ENCODE results near the gene TCEAL4. TPM values are rescaled to one million over a fixed set of nuclear protein-coding genes. Genes with fewer than 3 reads are reported as not detected.

TCEAL4 gene
- total RNA-seq = 41.6 and 56.7 TPM in 2 replicates

DNA sequence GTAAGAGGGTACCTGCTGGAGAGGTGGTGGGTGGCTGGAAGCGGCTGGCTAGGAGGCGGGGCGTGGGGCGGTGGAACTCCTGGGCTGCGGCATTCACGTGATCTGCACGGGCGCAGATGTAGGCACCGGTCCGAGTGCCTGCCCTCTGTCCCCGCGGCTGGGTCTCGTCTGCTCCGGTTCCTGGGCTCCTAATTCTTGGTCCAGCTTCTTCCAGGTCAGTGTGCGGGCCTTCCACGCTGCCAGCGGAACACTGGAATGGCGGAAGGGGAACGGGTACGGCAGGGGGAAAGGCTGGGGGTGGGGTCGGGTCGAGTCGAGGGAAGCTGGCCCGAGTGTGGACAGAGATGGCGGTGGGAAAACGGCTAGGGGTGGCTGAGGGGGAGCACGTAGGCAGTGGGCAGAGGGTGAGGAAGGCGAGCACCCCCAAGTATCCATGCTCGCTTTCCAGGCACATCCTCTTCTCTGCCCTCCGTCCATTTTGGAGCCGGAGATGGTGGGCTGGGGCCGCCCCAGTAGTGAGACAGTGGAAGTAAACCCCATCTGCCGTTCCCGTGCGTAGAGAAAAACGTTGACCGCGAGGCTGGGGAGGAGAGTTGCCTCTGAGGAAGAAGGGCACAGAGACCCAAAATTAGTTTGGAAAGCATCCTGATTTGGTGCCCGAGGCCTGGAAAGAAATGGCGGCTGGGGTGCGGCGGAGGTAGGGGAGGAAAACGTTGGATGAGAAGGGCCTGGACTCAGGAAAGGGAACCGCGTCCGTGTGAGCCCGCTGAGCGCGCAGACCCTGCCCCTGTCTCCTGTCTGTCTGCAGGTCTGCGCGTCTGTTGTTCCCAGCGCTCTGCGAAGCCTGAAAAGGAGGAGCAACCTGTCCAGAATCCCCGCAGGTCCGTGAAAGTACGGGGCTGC is at the start of gene TCEAL4:
Gene TCEAL4, plus strand, starts transcription at position 105 of the 903 bp plus-strand sequence. CDS start 1,161 bp downstream, outside the sequence.

DNA sequence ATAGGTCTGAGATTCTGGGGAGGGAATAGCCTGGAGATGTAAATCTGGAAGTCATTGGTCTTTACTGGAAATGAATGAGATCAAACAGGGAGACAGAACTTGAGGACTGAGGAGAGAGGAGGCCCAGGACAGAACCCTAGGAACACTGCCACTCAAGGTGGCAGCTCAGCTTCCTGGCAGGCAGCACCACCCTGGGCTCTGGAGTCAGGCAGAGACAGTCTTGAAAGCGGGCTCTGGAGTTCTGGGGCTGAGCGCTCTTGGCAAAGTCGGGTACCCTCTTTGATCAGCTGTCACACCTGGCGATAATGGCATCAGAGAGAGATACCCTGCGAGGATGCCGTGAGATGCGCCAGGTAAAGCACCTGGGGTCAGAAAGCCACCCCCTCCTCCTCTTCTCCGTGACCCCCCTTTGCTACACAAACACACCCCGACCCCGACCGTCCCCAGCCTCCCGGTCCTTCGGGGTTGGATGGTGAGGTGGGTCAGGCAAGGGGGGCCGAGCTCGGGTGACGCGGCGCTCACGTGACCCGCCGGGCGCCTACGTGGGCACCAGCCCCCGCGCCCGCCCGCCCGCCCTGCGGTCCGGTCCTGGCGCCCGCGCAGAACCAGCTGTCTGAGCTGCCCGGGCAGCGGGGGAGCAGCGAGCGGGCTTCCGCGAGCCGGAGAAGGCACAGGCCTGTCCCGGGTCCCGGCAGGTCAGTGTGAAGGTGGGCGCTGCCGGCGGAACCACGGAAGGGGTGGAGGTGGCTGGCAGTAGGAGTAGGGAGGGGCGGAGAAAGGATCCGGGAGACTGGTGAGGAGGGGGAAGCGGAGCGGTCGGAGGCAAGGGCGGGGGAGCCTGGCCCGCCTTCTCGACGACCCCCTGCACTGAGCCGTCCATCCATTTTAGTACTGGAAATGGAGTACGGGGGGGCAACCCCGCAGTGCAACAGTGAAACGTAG is 22.3 kb downstream of the TCEAL4 start, which contains the start of gene TCEAL3:
Gene TCEAL3, plus strand, starts transcription at position 600 of the 942 bp plus-strand sequence. CDS start 1,102 bp downstream, outside the sequence.

DNA sequence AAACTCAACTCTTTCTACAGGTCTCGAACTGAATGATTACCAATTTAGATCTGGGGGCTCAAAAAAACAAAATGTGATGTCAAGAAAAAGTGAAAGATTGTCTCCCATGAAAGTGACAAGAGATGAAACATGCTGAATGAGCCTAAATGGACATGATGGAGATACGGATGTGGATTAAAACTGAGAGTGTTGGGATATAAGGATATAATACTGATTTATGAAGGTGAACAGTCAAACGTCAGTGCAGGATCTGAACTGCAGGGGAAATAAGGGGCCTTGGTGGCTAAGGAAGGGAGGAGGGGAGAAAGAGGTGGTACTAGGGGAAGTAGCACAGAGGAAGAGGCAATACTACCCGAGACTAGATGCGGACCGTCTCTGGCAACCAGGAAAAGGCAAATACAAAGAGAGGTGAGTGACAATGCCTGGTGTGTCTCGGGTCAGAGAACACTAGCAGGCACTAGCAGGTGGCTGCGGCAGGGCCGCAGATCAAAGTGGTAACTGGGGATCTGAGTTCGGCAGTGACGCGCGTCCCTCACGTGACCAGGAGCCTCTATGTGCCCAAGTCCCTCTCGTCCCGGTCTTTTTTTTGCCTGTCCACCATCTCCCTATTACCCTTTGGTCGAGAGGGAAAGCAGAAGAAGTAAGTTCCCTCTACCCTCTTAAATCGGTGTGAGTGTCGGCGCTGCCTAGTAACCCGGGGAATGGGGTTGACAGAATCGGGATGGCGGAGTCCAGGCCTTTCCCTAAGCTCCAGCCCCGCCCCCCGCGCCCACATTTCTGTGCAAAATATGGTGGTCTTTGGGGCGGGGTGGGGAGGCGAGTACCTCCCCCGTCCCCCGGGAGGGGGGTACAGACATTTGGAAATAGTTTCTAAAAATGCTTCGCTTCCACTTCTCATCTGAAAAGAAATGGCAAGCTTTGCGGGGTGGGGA is 43.3 kb downstream of the TCEAL4 start, which contains the start of gene TCEAL1:
Gene TCEAL1, plus strand, starts transcription at position 590 of the 932 bp plus-strand sequence. CDS start 942 bp downstream, outside the sequence.

Other genes with a start within 250 kb of the TCEAL4 start
- 101 and 107 TPM in 2 replicates for gene TCEAL9, start 229.0 kb upstream of the TCEAL4 start, total RNA-seq
- 301 and 319 TPM in 2 replicates for gene BEX3, start 209.0 kb upstream of the TCEAL4 start, total RNA-seq
- 0.09 TPM in 1 of 2 replicates, not detected in the other for gene RAB40A, start 66.0 kb upstream of the TCEAL4 start, total RNA-seq
- gene TCEAL3, start 22.4 kb downstream of the TCEAL4 start, total RNA-seq = 11.9 and 15.4 TPM in 2 replicates
- gene TCEAL1, start 43.5 kb downstream of the TCEAL4 start, total RNA-seq = 12.5 and 18.2 TPM in 2 replicates
- gene MORF4L2, start 101.2 kb downstream of the TCEAL4 start, total RNA-seq = 466 and 560 TPM in 2 replicates
- gene TMEM31, start 125.4 kb downstream of the TCEAL4 start, total RNA-seq = not detected in 2 replicates
- gene PLP1, start 191.3 kb downstream of the TCEAL4 start, total RNA-seq = not detected in 2 replicates
- 0.28 and 0.54 TPM in 2 replicates for gene RAB9B, start 246.7 kb downstream of the TCEAL4 start, total RNA-seq